Lower leg skin (tissue), 3 donors: Measurements from ENCODE around the gene EVL.

ENCODE experiments used
- CTCF ChIP-seq, 3 donors: fragments of 450-650 bp; IDR thresholded peaks; one replicate each; pipeline ENCODE4 v1.5.1; 2016; ENCODE audit warnings: antibody characterized with exemption in 3 of 3, mild to moderate bottlenecking in 3 of 3, moderate library complexity in 2 of 3
- POLR2A ChIP-seq, 2 donors: fragments of 450-650 bp; IDR thresholded peaks; one replicate each; pipeline ENCODE4 v1.6.1; 2016 to 2017; ENCODE audit warnings: antibody characterized with exemption in 2 of 2, mild to moderate bottlenecking in 1 of 2, moderate library complexity in 1 of 2

DNA sequence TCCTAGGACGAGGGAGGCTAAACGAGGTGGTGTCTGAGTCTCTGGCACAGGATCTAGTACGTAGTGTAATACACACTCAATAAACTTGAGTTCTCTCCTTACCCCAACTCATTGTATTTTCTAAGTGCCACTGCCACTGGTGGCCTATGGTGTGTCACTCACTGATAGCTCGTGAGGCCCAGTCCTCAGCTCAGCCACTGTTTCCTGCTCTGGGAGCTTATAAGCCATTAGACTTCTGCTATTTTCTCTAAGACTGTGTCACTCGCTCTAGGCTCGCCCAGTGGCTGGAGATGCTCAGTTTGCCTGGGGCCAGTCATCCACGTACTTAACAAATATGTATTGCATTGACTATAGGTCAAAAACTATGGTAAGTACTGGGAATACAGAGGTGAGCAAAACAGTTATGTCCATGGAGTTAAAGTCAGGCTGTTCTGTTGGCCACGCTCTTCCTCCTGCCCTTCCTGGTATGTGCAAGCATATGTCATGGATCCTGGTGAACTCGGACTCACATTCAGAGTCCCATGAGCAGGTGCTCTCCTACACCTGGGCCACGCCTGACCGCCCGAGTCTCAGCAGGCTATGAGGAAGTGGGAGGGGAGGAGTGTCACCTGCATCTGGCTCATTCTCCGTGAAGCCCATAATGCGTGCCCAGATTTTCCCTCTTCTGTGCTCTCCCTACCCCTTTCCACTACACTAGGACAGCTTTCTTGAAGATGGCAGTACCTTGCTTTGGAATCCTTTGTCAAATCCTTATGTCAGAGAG, 52.6 kb downstream of the EVL start:
- TF ChIP-seq CTCF (IDR thresholded peaks at IDR 0.05) (no peak), POLR2A (IDR thresholded peaks at IDR 0.05) (no peak)
